Aortic smooth muscle cell (primary cell): ENCODE results near the gene CCDC69. TPM values are rescaled to one million over a fixed set of nuclear protein-coding genes. Genes with fewer than 3 reads are reported as not detected.

Source experiments
- total RNA-seq: library from RNA; depleted of rRNA; stranded (reverse); fragments of >200 nt; gene quantifications from 2 replicates; pipeline ENCODE4 v1.2.3, GENCODE V29; 2014

CCDC69 gene
- total RNA-seq: 0.93 and 1.3 TPM in 2 replicates

GRCh38 chr5:151223447-151224264 is at the start of gene CCDC69:
Gene CCDC69 (minus strand): TSS chr5:151224092. CDS start chr5:151223970, 122 bp downstream.

GRCh38 chr5:151252762-151253604 is 29.1 kb upstream of the CCDC69 start, which contains the start of gene GM2A:
Gene GM2A (plus strand): TSS chr5:151253185. CDS start chr5:151253217, 32 bp downstream.

GRCh38 chr5:151157426-151158286 is 66.2 kb downstream of the CCDC69 start, which contains the start of gene ANXA6:
Gene ANXA6 (minus strand): TSS chr5:151157779. CDS start chr5:151147901, 9,878 bp downstream.

Other genes with a start within 250 kb of the CCDC69 start
- 21.5 and 26.4 TPM in 2 replicates for gene GPX3, start 203.5 kb downstream of the CCDC69 start, total RNA-seq
- 44.8 and 51.9 TPM in 2 replicates for gene TNIP1, start 143.1 kb downstream of the CCDC69 start, total RNA-seq
- gene ANXA6, start 66.3 kb downstream of the CCDC69 start, total RNA-seq: 465 and 500 TPM in 2 replicates
- 27.0 and 35.7 TPM in 2 replicates for gene GM2A, start 29.1 kb upstream of the CCDC69 start, total RNA-seq
- gene SLC36A3, start 79.7 kb upstream of the CCDC69 start, total RNA-seq: not detected in 2 replicates
- gene SLC36A2, start 123.5 kb upstream of the CCDC69 start, total RNA-seq: not detected in 2 replicates
- gene SLC36A1, start 223.5 kb upstream of the CCDC69 start, total RNA-seq: 7.0 and 8.1 TPM in 2 replicates